ENCODE measurements around the gene PRKCD. TPM values are rescaled to one million over a fixed set of nuclear protein-coding genes. Genes with fewer than 3 reads are reported as not detected.

The PRKCD gene
- total and polyA plus RNA-seq, 4 donors, result 16.1 to 33.4 (median 27.2) TPM

DNA sequence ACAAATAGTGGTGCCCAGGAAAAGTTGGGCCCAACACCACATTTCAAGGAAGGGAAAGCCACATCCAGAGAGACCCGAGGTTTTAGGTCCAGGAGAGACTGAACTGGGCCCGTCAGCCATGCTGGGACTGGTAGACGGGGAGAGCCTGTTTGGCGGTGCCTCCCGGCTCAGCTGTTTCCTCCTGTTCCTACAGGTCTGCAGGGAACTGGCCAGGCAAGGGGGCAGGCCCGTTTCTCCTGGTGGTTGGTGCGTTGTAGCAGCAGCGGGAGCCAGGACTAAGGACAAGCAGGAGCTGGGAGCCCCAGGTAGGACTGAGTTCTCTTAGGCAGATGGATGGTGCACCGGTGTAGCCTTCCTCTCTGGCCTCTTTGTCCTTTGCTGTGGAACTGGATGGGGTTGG lies 3.9 kb downstream of the PRKCD start:
- Histone ChIP-seq H3K27ac (ENCODE audit: low read depth in 1 of 2, low read length in 2 of 2) (no peak overlapping the region), H3K36me3 (ENCODE audit: control insufficient read depth in 1 of 2, insufficient read depth in 2 of 2, low read length in 1 of 2) (no peaks in the 10 kb centered on the region), H3K4me3 (ENCODE audit: low read length in 2 of 2) (no peak overlapping the region), H3K27me3 (ENCODE audit: control insufficient read depth in 1 of 2, insufficient read depth in 2 of 2, low read length in 1 of 2) (no peaks in the 10 kb centered on the region), H3K9me3 (ENCODE audit: control insufficient read depth, low read length) (no peaks in the 10 kb centered on the region), H3K4me1 (ENCODE audit: control insufficient read depth in 1 of 2, insufficient read depth in 2 of 2, low read length in 2 of 2) (no peaks in the 10 kb centered on the region)
- DNase-seq (no peak), ATAC-seq (ENCODE audit: low FRiP score) (no peak)
- intact Hi-C loops (cut with DNase I), result no loop called here
- 61 to 66% methylated on average over 9 of the region's 9 CpGs for WGBS, 2 donors

DNA sequence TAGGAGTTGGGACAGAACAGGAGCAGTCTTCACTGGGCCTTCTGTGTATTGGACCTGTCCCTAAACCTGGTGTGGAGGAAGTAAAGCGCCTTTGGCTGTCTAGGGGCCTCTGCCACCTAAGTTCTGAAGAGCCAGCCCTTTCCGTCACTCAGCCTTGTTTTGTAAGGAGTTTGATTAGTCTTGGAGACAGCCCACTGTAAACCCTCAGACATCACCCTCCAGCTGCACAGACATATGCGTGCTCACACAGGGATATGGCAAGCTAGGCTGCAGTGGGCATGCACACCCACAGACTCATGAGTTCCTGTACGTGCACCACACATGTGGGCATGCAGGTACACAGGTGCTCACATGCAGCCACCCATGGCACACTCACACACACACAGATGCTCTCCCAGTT lies 5.2 kb downstream of the PRKCD start:
- Histone ChIP-seq H3K27ac (ENCODE audit: low read depth in 1 of 2, low read length in 2 of 2) (no peak overlapping the region), H3K4me3 (ENCODE audit: low read length in 2 of 2) (no peak overlapping the region), H3K4me1 (ENCODE audit: control insufficient read depth in 1 of 2, insufficient read depth in 2 of 2, low read length in 2 of 2) (no peaks in the 10 kb centered on the region), H3K27me3 (ENCODE audit: control insufficient read depth in 1 of 2, insufficient read depth in 2 of 2, low read length in 1 of 2) (no peaks in the 10 kb centered on the region), H3K36me3 (ENCODE audit: control insufficient read depth in 1 of 2, insufficient read depth in 2 of 2, low read length in 1 of 2) (no peaks in the 10 kb centered on the region), H3K9me3 (ENCODE audit: control insufficient read depth, low read length) (no peaks in the 10 kb centered on the region)
- intact Hi-C loops (cut with DNase I), result no loop called here
- ATAC-seq (ENCODE audit: low FRiP score), result no peak
- no peak for DNase-seq
- WGBS, 2 donors, result 77 to 81% methylated on average over 4 of the region's 4 CpGs

DNA sequence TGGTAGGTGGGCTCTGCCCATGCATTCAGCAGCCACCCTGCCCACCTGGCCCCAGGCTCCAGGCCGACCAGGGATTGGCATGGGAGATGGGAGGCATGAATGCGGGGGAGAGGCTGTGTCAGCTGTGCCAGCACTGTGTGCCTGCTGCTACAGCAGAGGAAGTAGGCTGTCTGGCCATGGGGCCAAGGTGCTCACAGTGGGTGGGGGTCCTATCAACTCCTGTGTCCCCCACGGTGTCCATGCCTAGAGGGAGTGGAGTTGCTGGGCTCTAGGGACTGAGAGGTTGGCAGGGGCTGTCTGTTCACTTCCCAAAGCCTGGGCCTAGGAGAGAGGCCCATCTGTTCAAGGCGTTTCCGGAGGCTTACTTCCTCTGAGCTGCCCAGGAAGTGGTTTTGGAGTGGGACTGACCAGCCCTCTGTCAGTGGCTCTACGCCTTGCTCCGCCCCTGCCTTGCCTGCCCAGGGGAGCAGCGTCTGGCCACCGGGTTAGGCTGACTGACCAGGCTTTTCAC lies 5.8 kb downstream of the PRKCD start:
- WGBS, 2 donors, result 17 to 18% methylated on average over 9 of the region's 9 CpGs
- peak; percentile 75 for ATAC-seq (ENCODE audit: low FRiP score)
- no peak overlapping the region for H3K27ac ChIP-seq (ENCODE audit: low read depth in 1 of 2, low read length in 2 of 2)
- H3K27me3 ChIP-seq (ENCODE audit: control insufficient read depth in 1 of 2, insufficient read depth in 2 of 2, low read length in 1 of 2), result no peaks in the 10 kb centered on the region
- peak; percentile 87 to 89 for DNase-seq
- H3K4me1 ChIP-seq (ENCODE audit: control insufficient read depth in 1 of 2, insufficient read depth in 2 of 2, low read length in 2 of 2), result no peaks in the 10 kb centered on the region
- no peaks in the 10 kb centered on the region for H3K9me3 ChIP-seq (ENCODE audit: control insufficient read depth, low read length)
- intact Hi-C loops (cut with DNase I), result no loop called here
- no peaks in the 10 kb centered on the region for H3K36me3 ChIP-seq (ENCODE audit: control insufficient read depth in 1 of 2, insufficient read depth in 2 of 2, low read length in 1 of 2)
- no peak overlapping the region for H3K4me3 ChIP-seq (ENCODE audit: low read length in 2 of 2)

DNA sequence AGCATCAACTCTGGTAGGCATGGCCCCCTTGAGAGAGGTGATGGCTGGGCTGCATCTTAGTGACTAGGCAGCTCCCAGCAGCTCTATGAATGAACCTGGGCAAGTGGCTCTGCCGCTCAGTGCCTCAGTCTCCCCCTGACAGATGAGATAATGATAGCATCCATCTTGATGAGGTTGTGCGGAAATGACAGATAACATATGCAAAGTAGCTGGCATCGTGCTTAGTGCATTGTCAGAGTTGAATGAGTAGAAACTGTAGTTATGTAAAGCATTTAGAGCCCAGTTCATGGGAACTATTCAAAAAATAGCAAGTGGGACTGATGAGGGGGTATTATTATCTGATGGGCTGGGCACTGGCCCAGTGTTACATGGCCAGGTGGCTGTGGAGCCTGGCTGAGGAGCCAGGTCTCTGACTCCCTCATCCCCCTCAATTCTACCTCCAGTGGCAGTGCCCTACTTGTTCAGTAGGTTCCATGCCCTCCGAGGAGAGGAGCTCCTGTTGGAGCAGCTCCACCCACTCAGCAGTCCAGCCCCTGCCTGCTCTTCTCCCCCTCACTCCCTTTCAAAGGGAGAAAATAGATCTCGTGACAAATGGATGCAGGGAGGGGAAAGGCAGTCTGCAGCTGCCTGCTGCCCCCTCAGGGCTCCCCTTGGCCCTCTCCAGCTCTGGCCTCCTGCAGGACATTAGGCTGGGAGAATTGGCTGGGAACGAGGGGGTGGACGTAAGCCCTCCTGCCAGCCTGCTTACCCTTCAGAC lies 6.6 kb downstream of the PRKCD start:
- ATAC-seq (ENCODE audit: low FRiP score), result no peak
- Histone ChIP-seq H3K4me1 (ENCODE audit: control insufficient read depth in 1 of 2, insufficient read depth in 2 of 2, low read length in 2 of 2) (no peaks in the 10 kb centered on the region), H3K27me3 (ENCODE audit: control insufficient read depth in 1 of 2, insufficient read depth in 2 of 2, low read length in 1 of 2) (no peaks in the 10 kb centered on the region), H3K36me3 (ENCODE audit: control insufficient read depth in 1 of 2, insufficient read depth in 2 of 2, low read length in 1 of 2) (no peaks in the 10 kb centered on the region), H3K27ac (ENCODE audit: low read depth in 1 of 2, low read length in 2 of 2) (no peak overlapping the region), H3K4me3 (ENCODE audit: low read length in 2 of 2) (no peak overlapping the region), H3K9me3 (ENCODE audit: control insufficient read depth, low read length) (no peaks in the 10 kb centered on the region)
- 77 to 80% methylated on average over 6 to 7 of the region's 7 CpGs for WGBS, 2 donors
- DNase-seq, result no peak
- intact Hi-C loops (cut with DNase I), result loop anchor here in 1 of 2 donors (2.0 kb wide), 1 partner anchor 19 kb away; no protein-coding TSS in a partner anchor

DNA sequence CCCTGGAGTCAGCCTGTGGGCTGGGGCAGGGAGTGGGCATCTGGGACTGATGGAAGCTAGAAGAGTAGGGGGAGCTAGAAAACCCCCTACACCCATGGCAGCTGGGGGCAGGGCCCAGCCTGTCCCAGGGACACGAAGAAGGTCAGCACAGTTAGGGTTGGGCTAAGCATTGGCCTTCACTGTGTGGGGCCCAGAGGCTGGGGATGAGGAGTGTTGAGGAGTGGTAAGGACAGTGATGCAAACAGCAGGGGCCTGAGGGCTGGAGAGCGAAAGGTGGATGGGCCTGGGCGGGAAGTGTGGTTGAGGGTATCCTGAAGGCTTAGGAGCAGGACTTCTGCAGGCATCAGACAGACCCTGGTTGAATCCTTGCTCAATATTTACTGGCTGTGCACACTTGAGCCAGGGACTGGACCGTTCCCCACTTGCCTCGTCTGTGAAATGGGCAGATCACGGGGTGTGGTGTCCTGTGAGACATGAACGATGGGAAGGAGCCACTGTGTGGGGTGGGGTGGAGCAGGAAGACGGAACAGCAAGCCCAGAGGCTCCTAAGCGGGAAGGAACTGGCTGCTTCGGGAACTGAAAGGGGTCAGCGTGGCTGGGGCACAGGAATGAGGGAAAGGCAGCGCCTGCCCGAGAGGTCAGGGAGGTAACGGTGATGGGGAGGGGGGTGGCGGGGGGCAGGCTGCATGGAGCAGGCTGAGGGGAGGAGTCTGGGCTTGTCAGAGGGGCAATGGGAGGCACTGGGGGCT lies 7.3 kb downstream of the PRKCD start:
- H3K27me3 ChIP-seq (ENCODE audit: control insufficient read depth in 1 of 2, insufficient read depth in 2 of 2, low read length in 1 of 2), result no peaks in the 10 kb centered on the region
- DNase-seq (peak in 1 of 2 donors; percentile 69), ATAC-seq (ENCODE audit: low FRiP score) (no peak)
- H3K4me1 ChIP-seq (ENCODE audit: control insufficient read depth in 1 of 2, insufficient read depth in 2 of 2, low read length in 2 of 2), result no peaks in the 10 kb centered on the region
- 94 to 95% methylated on average over 15 of the region's 15 CpGs for WGBS, 2 donors
- intact Hi-C loops (cut with DNase I), result loop anchor here in 1 of 2 donors (2.0 kb wide), 1 partner anchor 18 kb away; no protein-coding TSS in a partner anchor
- no peaks in the 10 kb centered on the region for H3K9me3 ChIP-seq (ENCODE audit: control insufficient read depth, low read length)
- H3K27ac ChIP-seq (ENCODE audit: low read depth in 1 of 2, low read length in 2 of 2), result no peak overlapping the region
- H3K4me3 ChIP-seq (ENCODE audit: low read length in 2 of 2), result no peak overlapping the region
- no peaks in the 10 kb centered on the region for H3K36me3 ChIP-seq (ENCODE audit: control insufficient read depth in 1 of 2, insufficient read depth in 2 of 2, low read length in 1 of 2)

DNA sequence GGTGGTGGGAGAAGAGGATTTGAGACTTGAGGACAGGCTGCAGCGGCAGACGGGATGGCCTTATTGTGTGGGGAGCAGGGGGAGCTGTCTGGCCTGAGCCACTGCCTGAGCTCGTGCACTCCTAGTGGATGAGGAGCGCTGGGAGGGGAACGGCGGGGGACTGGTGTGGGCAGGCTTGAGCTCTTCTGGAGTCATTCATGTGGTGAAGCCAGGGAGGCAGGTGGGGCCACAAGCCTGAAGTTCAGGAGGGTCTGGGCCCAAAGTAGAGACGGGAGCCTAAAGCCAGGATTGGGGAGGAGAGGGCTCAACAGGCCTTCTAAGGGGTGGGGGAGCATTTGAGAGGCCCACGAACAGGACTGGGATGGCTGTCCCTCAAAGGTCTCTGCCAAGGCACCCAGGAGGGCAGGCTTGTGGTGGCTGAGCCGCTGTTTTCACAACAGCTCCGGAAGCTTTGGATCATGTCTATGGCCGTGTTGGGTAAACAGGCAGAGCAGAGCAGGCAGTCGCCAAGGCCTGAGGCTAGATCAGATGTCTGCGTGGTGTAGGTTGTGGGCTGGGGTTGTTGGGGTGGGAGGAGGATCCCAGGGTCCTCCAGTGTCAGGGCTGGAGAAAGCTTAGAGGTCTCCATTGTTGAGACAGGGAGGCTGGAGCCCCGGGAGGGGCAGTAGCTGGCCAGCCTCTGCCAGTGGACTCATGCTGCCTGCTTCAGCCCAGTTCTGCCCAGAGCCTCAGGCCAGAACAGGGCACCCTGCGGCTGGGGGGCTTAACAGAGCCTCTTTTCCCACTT lies 8.2 kb downstream of the PRKCD start:
- no peaks in the 10 kb centered on the region for H3K36me3 ChIP-seq (ENCODE audit: control insufficient read depth in 1 of 2, insufficient read depth in 2 of 2, low read length in 1 of 2)

DNA sequence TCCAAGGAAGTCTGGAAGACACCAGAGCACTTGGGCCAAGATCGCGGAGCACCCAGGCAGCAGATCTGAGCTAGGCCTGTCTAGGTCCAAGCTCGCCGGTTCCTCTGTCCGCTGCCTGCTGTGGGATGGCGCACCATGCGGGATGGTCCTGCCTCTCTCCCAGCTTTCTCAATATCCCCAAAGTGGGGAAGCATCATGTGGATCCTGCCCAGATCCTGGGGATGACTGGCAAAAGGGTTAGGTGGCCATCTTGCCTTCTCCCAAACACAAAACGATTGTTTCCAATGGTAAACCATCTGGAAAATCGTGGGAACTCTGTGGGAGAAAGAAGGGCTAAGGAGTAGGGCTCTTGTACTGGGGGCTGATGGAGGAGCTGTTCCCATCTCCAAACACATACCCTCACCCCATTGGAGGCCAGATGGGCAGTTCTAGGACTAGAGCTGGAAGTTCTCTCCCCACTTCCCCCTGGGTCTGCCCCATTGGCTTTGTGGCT lies 8.9 kb downstream of the PRKCD start:
- Histone ChIP-seq H3K36me3 (ENCODE audit: control insufficient read depth in 1 of 2, insufficient read depth in 2 of 2, low read length in 1 of 2) (no peaks in the 10 kb centered on the region), H3K4me1 (ENCODE audit: control insufficient read depth in 1 of 2, insufficient read depth in 2 of 2, low read length in 2 of 2) (no peaks in the 10 kb centered on the region), H3K27me3 (ENCODE audit: control insufficient read depth in 1 of 2, insufficient read depth in 2 of 2, low read length in 1 of 2) (no peaks in the 10 kb centered on the region), H3K9me3 (ENCODE audit: control insufficient read depth, low read length) (no peaks in the 10 kb centered on the region), H3K27ac (ENCODE audit: low read depth in 1 of 2, low read length in 2 of 2) (no peak overlapping the region), H3K4me3 (ENCODE audit: low read length in 2 of 2) (no peak overlapping the region)
- intact Hi-C loops (cut with DNase I), result loop anchor here in 1 of 2 donors (2.0 kb wide), 1 partner anchor 17 kb away; no protein-coding TSS in a partner anchor
- DNase-seq, result no peak
- ATAC-seq (ENCODE audit: low FRiP score), result no peak
- 95 to 96% methylated on average over 9 of the region's 9 CpGs for WGBS, 2 donors

More for the DNA sequence above, 8.2 kb downstream of the PRKCD start:
- no peaks in the 10 kb centered on the region for H3K9me3 ChIP-seq (ENCODE audit: control insufficient read depth, low read length)
- no peaks in the 10 kb centered on the region for H3K4me1 ChIP-seq (ENCODE audit: control insufficient read depth in 1 of 2, insufficient read depth in 2 of 2, low read length in 2 of 2)
- 84 to 88% methylated on average over 15 of the region's 15 CpGs for WGBS, 2 donors
- no peak for ATAC-seq (ENCODE audit: low FRiP score)
- intact Hi-C loops (cut with DNase I), result loop anchor here in 1 of 2 donors (2.0 kb wide), 1 partner anchor 18 kb away; no protein-coding TSS in a partner anchor
- no peak overlapping the region for H3K27ac ChIP-seq (ENCODE audit: low read depth in 1 of 2, low read length in 2 of 2)
- no peak overlapping the region for H3K4me3 ChIP-seq (ENCODE audit: low read length in 2 of 2)
- H3K27me3 ChIP-seq (ENCODE audit: control insufficient read depth in 1 of 2, insufficient read depth in 2 of 2, low read length in 1 of 2), result no peaks in the 10 kb centered on the region
- no peak for DNase-seq

DNA sequence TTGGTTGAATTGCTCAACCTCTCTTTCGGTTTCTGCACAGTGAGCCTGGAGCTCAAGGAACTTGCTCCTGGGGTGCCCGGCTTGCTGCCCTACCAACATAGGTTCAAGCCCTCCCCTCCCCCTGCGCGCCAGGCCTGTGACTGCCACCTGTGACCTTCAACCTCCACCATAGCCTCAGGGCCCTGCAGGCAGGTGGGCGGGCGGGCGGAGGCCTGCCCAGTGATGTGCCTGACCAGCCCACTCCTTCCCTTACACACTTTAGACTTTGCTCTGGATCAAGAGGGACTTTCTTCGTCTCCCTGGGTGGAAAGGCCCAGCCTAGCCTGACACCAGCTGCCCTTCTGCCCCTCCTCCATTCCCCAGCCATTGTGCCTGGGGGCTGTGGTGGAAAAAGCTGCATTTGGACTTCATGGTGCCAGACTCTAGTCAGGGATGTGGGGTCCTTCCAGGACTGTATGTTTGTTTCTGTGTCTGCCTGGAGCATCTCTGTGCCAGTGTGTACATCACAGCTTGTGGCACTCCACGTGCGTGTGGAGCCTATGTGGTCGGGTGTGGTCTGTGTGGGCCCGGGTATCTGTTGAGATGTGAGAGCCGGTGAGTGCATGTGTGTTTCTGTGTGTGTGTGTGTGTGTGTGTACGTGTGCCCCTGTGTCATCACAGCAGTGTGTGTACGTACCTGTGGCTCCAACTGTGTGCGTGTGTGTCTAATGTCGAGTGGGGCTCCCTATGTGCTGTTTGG lies 9.5 kb downstream of the PRKCD start:
- Histone ChIP-seq H3K4me3 (ENCODE audit: low read length in 2 of 2) (no peak overlapping the region), H3K27me3 (ENCODE audit: control insufficient read depth in 1 of 2, insufficient read depth in 2 of 2, low read length in 1 of 2) (no peaks in the 10 kb centered on the region)

More for the DNA sequence above, 9.5 kb downstream of the PRKCD start:
- ATAC-seq (ENCODE audit: low FRiP score) (no peak), DNase-seq (peak in 1 of 2 donors; percentile 71)
- 57 to 58% methylated on average over 17 of the region's 17 CpGs for WGBS, 2 donors
- Histone ChIP-seq H3K36me3 (ENCODE audit: control insufficient read depth in 1 of 2, insufficient read depth in 2 of 2, low read length in 1 of 2) (no peaks in the 10 kb centered on the region), H3K9me3 (ENCODE audit: control insufficient read depth, low read length) (no peaks in the 10 kb centered on the region), H3K4me1 (ENCODE audit: control insufficient read depth in 1 of 2, insufficient read depth in 2 of 2, low read length in 2 of 2) (no peaks in the 10 kb centered on the region), H3K27ac (ENCODE audit: low read depth in 1 of 2, low read length in 2 of 2) (no peak overlapping the region)
- intact Hi-C loops (cut with DNase I), result no loop called here
